ENCODE data around the gene PER2.

GRCh38 chr2:238294393-238295143 lies 6.2 kb upstream of the PER2 start:
- TF ChIP-seq CTCF (IDR thresholded peaks at IDR 0.05; ENCODE audit: low read depth, low read length, poor library complexity, severe bottlenecking), result no peak
- no peak for TF ChIP-seq EZH2phosphoT487 (IDR thresholded peaks at IDR 0.05; ENCODE audit: borderline replicate concordance, low read length)
